Neural cell (in vitro differentiated cells): ENCODE results near the gene MEP1B. TPM values are rescaled to one million over a fixed set of nuclear protein-coding genes. Genes with fewer than 3 reads are reported as not detected.
"Not testable (repeated sequence)": the region's sequence is repeated elsewhere in the genome, so short reads cannot be mapped to it uniquely, and the experiment has no call there.

Experiments
- H2AFZ ChIP-seq: fragments of 200-600, 300-800 bp; sonication (generic), shearing (Covaris generic); 2 replicates; pipeline ENCODE4 v1.6.0; 2014; ENCODE audit warnings: low read depth, mild to moderate bottlenecking, antibody characterized with exemption, low read length, moderate library complexity
- H3F3A ChIP-seq: fragments of 200-600 bp; shearing (Covaris generic); 2 replicates; pipeline ENCODE4 v1.6.1; 2016; ENCODE audit warnings: mild to moderate bottlenecking, moderate library complexity, mixed read lengths, antibody characterized with exemption, low read length; ENCODE audit not compliant: insufficient read depth, poor library complexity, severe bottlenecking
- H3K27ac ChIP-seq: fragments of 200-600, 300-800 bp; sonication (generic), shearing (Covaris generic); 2 replicates; pipeline ENCODE4 v1.5.1; 2014; ENCODE audit warnings: mild to moderate bottlenecking, low read length, moderate library complexity
- H3K27me3 ChIP-seq: fragments of 300-800, 200-600 bp; sonication (generic), shearing (Covaris generic); 2 replicates; pipeline ENCODE4 v1.6.0; 2014; ENCODE audit warnings: mild to moderate bottlenecking, low read depth, low read length, moderate library complexity; ENCODE audit not compliant: insufficient read depth
- H3K36me3 ChIP-seq: fragments of 300-800, 200-600 bp; sonication (generic), shearing (Covaris generic); 2 replicates; pipeline ENCODE4 v1.5.1; 2014; ENCODE audit warnings: mild to moderate bottlenecking, antibody characterized with exemption, low read length, moderate library complexity; ENCODE audit not compliant: insufficient read depth
- H3K4me2 ChIP-seq: fragments of 300-800, 200-600 bp; sonication (generic), shearing (Covaris generic); 2 replicates; pipeline ENCODE4 v1.6.0; 2014; ENCODE audit warnings: mild to moderate bottlenecking, low read length
- H3K4me3 ChIP-seq: fragments of 300-800, 200-600 bp; sonication (generic), shearing (Covaris generic); 2 replicates; pipeline ENCODE4 v1.5.1; 2014; ENCODE audit warnings: mild to moderate bottlenecking, low read length, moderate library complexity
- H3K79me2 ChIP-seq: fragments of 200-600 bp; shearing (Covaris generic); replicated peaks from 2 replicates; pipeline ENCODE4 v1.6.0; 2014; ENCODE audit warnings: mild to moderate bottlenecking, low read length, moderate library complexity; ENCODE audit not compliant: insufficient read depth
- H3K9ac ChIP-seq: fragments of 300-800, 200-600 bp; sonication (generic), shearing (Covaris generic); 2 replicates; pipeline ENCODE4 v1.6.1; 2016; ENCODE audit warnings: mild to moderate bottlenecking, low read length, mixed read lengths
- H3K9me2 ChIP-seq: fragments of 200-600 bp; shearing (Covaris generic); 2 replicates; pipeline ENCODE4 v1.6.1; 2016; ENCODE audit warnings: mild to moderate bottlenecking, low read length, mixed read lengths; ENCODE audit not compliant: insufficient read depth
- H3K9me3 ChIP-seq: fragments of 200-600, 300-800 bp; sonication (generic), shearing (Covaris generic); 2 replicates; pipeline ENCODE4 v1.6.1; 2016; ENCODE audit warnings: mild to moderate bottlenecking, mixed run types, low read length, moderate library complexity, mixed read lengths
- H4K20me1 ChIP-seq: fragments of 200-600 bp; shearing (Covaris generic); 2 replicates; pipeline ENCODE4 v1.6.1; 2016; ENCODE audit warnings: mild to moderate bottlenecking, mixed run types; ENCODE audit not compliant: insufficient read depth
- CTCF ChIP-seq: fragments of 450-650 bp; IDR thresholded peaks from 2 replicates; pipeline ENCODE4 v1.5.1; 2014; ENCODE audit warnings: antibody characterized with exemption, mild to moderate bottlenecking, moderate library complexity; ENCODE audit not compliant: poor library complexity, severe bottlenecking
- EP300 ChIP-seq: fragments of 450-650 bp; conservative IDR thresholded peaks from 2 replicates; pipeline ENCODE4 v1.6.1; 2014; ENCODE audit warnings: antibody characterized with exemption, mild to moderate bottlenecking, moderate library complexity; ENCODE audit not compliant: poor library complexity, severe bottlenecking
- EZH2 ChIP-seq: fragments of 200-600, 300-800 bp; shearing (Covaris generic), sonication (generic); IDR thresholded peaks from 2 replicates; pipeline ENCODE4 v1.6.1; 2014; ENCODE audit warnings: antibody characterized with exemption, low read length, borderline replicate concordance, mild to moderate bottlenecking; ENCODE audit not compliant: insufficient read depth, poor library complexity, severe bottlenecking
- MXI1 ChIP-seq: fragments of 450-650 bp; conservative IDR thresholded peaks from 2 replicates; pipeline ENCODE4 v1.6.1; 2014; ENCODE audit warnings: antibody characterized with exemption, mild to moderate bottlenecking; ENCODE audit not compliant: poor library complexity, severe bottlenecking
- POLR2AphosphoS5 ChIP-seq: IDR thresholded peaks from 2 replicates; pipeline ENCODE4 v1.6.1; 2012
- RAD21 ChIP-seq: fragments of 450-650 bp; conservative IDR thresholded peaks from 2 replicates; pipeline ENCODE4 v1.6.1; 2014; ENCODE audit warnings: antibody characterized with exemption, mild to moderate bottlenecking, moderate library complexity
- REST ChIP-seq: IDR thresholded peaks from 2 replicates; pipeline ENCODE4 v1.6.1; 2012; ENCODE audit warnings: borderline replicate concordance
- SMC3 ChIP-seq: fragments of 450-650 bp; conservative IDR thresholded peaks from 2 replicates; pipeline ENCODE4 v1.6.1; 2014; ENCODE audit warnings: antibody characterized with exemption, mild to moderate bottlenecking, moderate library complexity; ENCODE audit not compliant: poor library complexity
- TAF1 ChIP-seq: IDR thresholded peaks from 2 replicates; pipeline ENCODE4 v1.6.1; 2012; ENCODE audit warnings: low read depth
- polyA plus RNA-seq: library from polyadenylated mRNA; depleted of rRNA; stranded (reverse); fragments of >200 nt; gene quantifications from 2 replicates; pipeline ENCODE4 v1.2.3, GENCODE V29; 2014

MEP1B gene
- polyA plus RNA-seq, 1 donor from 2014 or later, result not detected

- H3K4me3 ChIP-seq, result no peak overlapping the region
- no peak for TF ChIP-seq CTCF
- no peak for TF ChIP-seq EZH2
- no peak for TF ChIP-seq RAD21
- no peak for TF ChIP-seq TAF1
- no peak for TF ChIP-seq EP300
- no peak for TF ChIP-seq MXI1
- no peak for TF ChIP-seq REST
- no peak for TF ChIP-seq POLR2AphosphoS5
- TF ChIP-seq SMC3, result no peak
- no peaks in the 10 kb centered on the region for H4K20me1 ChIP-seq
- H3K79me2 ChIP-seq, result no peaks in the 10 kb centered on the region
- no peaks in the 10 kb centered on the region for H3F3A ChIP-seq
- no peak overlapping the region for H3K9ac ChIP-seq
- no peaks in the 10 kb centered on the region for H3K9me2 ChIP-seq
- no peaks in the 10 kb centered on the region for H3K36me3 ChIP-seq
- H3K27me3 ChIP-seq, result no peaks in the 10 kb centered on the region
- H3K4me2 ChIP-seq, result no peak overlapping the region
- H3K27ac ChIP-seq, result no peak overlapping the region
- H3K9me3 ChIP-seq, result no peaks in the 10 kb centered on the region
- H2AFZ ChIP-seq, result no peak overlapping the region
Measured at GRCh38 chr18:32219431-32220018, 29.7 kb downstream of the MEP1B start.

- not testable (repeated sequence) for H3K9me2 ChIP-seq, H3K79me2 ChIP-seq, H3F3A ChIP-seq, H2AFZ ChIP-seq, H3K4me2 ChIP-seq, H3K4me3 ChIP-seq, H3K36me3 ChIP-seq, H3K9me3 ChIP-seq, H3K9ac ChIP-seq, H3K27me3 ChIP-seq, H4K20me1 ChIP-seq, H3K27ac ChIP-seq
Measured at GRCh38 chr18:32233348-32233747, 43.5 kb downstream of the MEP1B start.

DNA sequence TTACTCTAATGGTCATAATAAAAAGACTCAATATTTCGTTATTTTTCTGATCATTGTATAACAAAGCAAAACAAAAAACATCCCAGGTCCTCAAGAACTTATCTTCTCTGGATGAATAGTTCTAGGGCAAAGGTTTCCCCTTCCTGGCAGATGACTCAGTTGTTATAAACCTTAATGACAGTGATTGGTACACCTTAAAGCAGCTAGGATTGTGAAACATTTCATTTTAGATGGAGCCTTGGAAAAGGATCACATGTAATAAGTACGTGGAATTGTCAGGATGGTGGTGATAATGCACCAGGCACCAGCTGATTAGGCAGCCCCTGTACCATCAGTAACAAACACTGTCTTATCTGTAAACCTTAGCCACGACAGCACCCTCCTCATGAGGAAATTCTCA lies 47.2 kb downstream of the MEP1B start:
- Histone ChIP-seq H3K36me3 (no peaks in the 10 kb centered on the region), H3K9ac (no peak overlapping the region), H3K4me3 (no peak overlapping the region), H3K79me2 (no peaks in the 10 kb centered on the region), H3K4me2 (no peak overlapping the region), H3K9me2 (no peaks in the 10 kb centered on the region), H4K20me1 (no peaks in the 10 kb centered on the region), H2AFZ (no peak overlapping the region), H3K27ac (no peak overlapping the region), H3F3A (no peaks in the 10 kb centered on the region), H3K9me3 (no peaks in the 10 kb centered on the region), H3K27me3 (no peaks in the 10 kb centered on the region)
- TF ChIP-seq SMC3 (no peak), TAF1 (no peak), CTCF (no peak), EZH2 (no peak)
